ENCODE results near the gene BACH2. TPM values are rescaled to one million over a fixed set of nuclear protein-coding genes. Genes with fewer than 3 reads are reported as not detected.

The BACH2 gene
- total and polyA plus RNA-seq, 9 of the 15 experiments (the other 6 are each of a cell fraction or from before 2014, with no cell fraction given): 0.06 to 3.1 (median 0.59) TPM

- TF ChIP-seq, protein P1, sequence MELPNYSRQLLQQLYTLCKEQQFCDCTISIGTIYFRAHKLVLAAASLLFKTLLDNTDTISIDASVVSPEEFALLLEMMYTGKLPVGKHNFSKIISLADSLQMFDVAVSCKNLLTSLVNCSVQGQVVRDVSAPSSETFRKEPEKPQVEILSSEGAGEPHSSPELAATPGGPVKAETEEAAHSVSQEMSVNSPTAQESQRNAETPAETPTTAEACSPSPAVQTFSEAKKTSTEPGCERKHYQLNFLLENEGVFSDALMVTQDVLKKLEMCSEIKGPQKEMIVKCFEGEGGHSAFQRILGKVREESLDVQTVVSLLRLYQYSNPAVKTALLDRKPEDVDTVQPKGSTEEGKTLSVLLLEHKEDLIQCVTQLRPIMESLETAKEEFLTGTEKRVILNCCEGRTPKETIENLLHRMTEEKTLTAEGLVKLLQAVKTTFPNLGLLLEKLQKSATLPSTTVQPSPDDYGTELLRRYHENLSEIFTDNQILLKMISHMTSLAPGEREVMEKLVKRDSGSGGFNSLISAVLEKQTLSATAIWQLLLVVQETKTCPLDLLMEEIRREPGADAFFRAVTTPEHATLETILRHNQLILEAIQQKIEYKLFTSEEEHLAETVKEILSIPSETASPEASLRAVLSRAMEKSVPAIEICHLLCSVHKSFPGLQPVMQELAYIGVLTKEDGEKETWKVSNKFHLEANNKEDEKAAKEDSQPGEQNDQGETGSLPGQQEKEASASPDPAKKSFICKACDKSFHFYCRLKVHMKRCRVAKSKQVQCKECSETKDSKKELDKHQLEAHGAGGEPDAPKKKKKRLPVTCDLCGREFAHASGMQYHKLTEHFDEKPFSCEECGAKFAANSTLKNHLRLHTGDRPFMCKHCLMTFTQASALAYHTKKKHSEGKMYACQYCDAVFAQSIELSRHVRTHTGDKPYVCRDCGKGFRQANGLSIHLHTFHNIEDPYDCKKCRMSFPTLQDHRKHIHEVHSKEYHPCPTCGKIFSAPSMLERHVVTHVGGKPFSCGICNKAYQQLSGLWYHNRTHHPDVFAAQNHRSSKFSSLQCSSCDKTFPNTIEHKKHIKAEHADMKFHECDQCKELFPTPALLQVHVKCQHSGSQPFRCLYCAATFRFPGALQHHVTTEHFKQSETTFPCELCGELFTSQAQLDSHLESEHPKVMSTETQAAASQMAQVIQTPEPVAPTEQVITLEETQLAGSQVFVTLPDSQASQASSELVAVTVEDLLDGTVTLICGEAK (IDR thresholded peaks at IDR 0.05): peak; percentile 69
- TF ChIP-seq, protein P1 (CRISPR knock-in tag; IDR thresholded peaks at IDR 0.05): no peak
- TF ChIP-seq PHTF2 (CRISPR knock-in tag; IDR thresholded peaks at IDR 0.05) (no peak), ZNF197 (CRISPR knock-in tag; IDR thresholded peaks at IDR 0.05; ENCODE audit: low read depth) (peak; percentile 36; the same call in 1 of the 2 replicates), SIN3A (IDR thresholded peaks at IDR 0.05; ENCODE audit: borderline replicate concordance in 2 of 2, control insufficient read depth in 1 of 2, low read depth in 2 of 2, low read length in 2 of 2) (peak in 1 of 2 experiments; percentile 92; a peak in 1 of 4 replicates)
Observed at GRCh38 chr6:89895276-89895874, 401.3 kb downstream of the BACH2 start (continued).

Measured in K562 (cell line).